SK-N-SH (cell line): ENCODE measurements around the gene MMP3. TPM values are rescaled to one million over a fixed set of nuclear protein-coding genes. Genes with fewer than 3 reads are reported as not detected.

ENCODE experiments used
- CTCF ChIA-PET: fragments of 300-600, 350-600 bp; formaldehyde crosslinking; extraction: SDS; loops from one replicate; lab custom pipeline; 2021; lab: Yijun Ruan, JAX
- POLR2A ChIA-PET: fragments of 350-600 bp; sonication (Branson Sonifier 250); formaldehyde crosslinking; extraction: SDS; loops from one replicate; lab custom pipeline; 2020; ENCODE audit warnings: antibody characterized with exemption, inconsistent platforms; lab: Yijun Ruan, JAX
- DNase-seq: peaks from one replicate; pipeline ENCODE4 v3.0.0; 2012
- H2AFZ ChIP-seq: fragments of 200-600 bp; sonication (generic); 2 replicates; pipeline ENCODE4 v1.8.1; 2016; ENCODE audit warnings: antibody characterized with exemption, mild to moderate bottlenecking, low read depth
- H3F3A ChIP-seq: fragments of 200-600 bp; sonication (generic); replicated peaks from 2 replicates; pipeline ENCODE3; 2016; ENCODE audit warnings: antibody characterized with exemption, mild to moderate bottlenecking; ENCODE audit not compliant: insufficient read depth
- H3K27ac ChIP-seq, 2 experiments: fragments of 200-500 bp in 1 of 2; fragments of 200-600 bp in 1 of 2; sonication (Bioruptor generic) in 1 of 2; sonication (generic), shearing (Covaris generic) in 1 of 2; 2 replicates each; pipeline versions ENCODE4 v1.5.1 to v1.6.1; 2014 to 2016; ENCODE audit warnings: low read depth in 2 of 2, inconsistent platforms in 1 of 2, low read length in 1 of 2, mild to moderate bottlenecking in 1 of 2, mixed read lengths in 1 of 2
- H3K27me3 ChIP-seq: fragments of 200-600 bp; sonication (generic), shearing (Covaris generic); 2 replicates; pipeline ENCODE4 v1.6.1; 2016; ENCODE audit warnings: mixed run types; ENCODE audit not compliant: insufficient read depth
- H3K36me3 ChIP-seq, 2 experiments: fragments of 200-500 bp in 1 of 2; fragments of 200-600 bp in 1 of 2; sonication (Bioruptor generic) in 1 of 2; sonication (generic) in 1 of 2; replicated peaks in 1 of 2; 2 replicates each; pipeline versions ENCODE3 to v1.5.1; 2014 to 2016; ENCODE audit warnings: low read length in 1 of 2, mild to moderate bottlenecking in 1 of 2; ENCODE audit not compliant: insufficient read depth in 2 of 2, control insufficient read depth in 1 of 2
- H3K4me1 ChIP-seq, 2 experiments: fragments of 200-500 bp in 1 of 2; fragments of 200-600 bp in 1 of 2; sonication (Bioruptor generic) in 1 of 2; sonication (generic), shearing (Covaris generic) in 1 of 2; 2 replicates each; pipeline versions ENCODE4 v1.5.1 to v1.6.1; 2014 to 2016; ENCODE audit warnings: low read depth in 1 of 2, low read length in 1 of 2, mixed run types in 1 of 2; ENCODE audit not compliant: insufficient read depth in 2 of 2, control insufficient read depth in 1 of 2
- H3K4me2 ChIP-seq: fragments of 200-600 bp; sonication (generic), shearing (Covaris generic); 2 replicates; pipeline ENCODE4 v1.6.1; 2017; ENCODE audit warnings: mixed run types
- H3K4me3 ChIP-seq, 2 experiments: fragments of 200-500 bp in 1 of 2; fragments of 200-600 bp in 1 of 2; sonication (Bioruptor generic) in 1 of 2; sonication (generic), shearing (Covaris generic) in 1 of 2; 2 replicates each; pipeline versions ENCODE4 v1.5.1 to v1.8.1; 2014 to 2016; ENCODE audit warnings: low read depth in 2 of 2, inconsistent platforms in 1 of 2, low read length in 1 of 2, mild to moderate bottlenecking in 1 of 2, mixed read lengths in 1 of 2, moderate library complexity in 1 of 2
- H3K79me2 ChIP-seq: fragments of 200-600 bp; sonication (generic); 2 replicates; pipeline ENCODE4 v1.8.1; 2017; ENCODE audit warnings: mild to moderate bottlenecking; ENCODE audit not compliant: insufficient read depth
- H3K9ac ChIP-seq: fragments of 200-600 bp; sonication (generic); 2 replicates; pipeline ENCODE4 v1.6.1; 2017; ENCODE audit warnings: mixed run types
- H3K9me2 ChIP-seq: fragments of 200-600 bp; sonication (generic); 2 replicates; pipeline ENCODE4 v1.6.1; 2017; ENCODE audit warnings: mixed run types
- H3K9me3 ChIP-seq: fragments of 200-600 bp; sonication (generic); 2 replicates; pipeline ENCODE4 v1.6.1; 2017; ENCODE audit warnings: mixed run types, mild to moderate bottlenecking, moderate library complexity
- H4K20me1 ChIP-seq: fragments of 200-600 bp; sonication (generic); 2 replicates; pipeline ENCODE4 v1.6.1; 2017; ENCODE audit warnings: mild to moderate bottlenecking, mixed run types; ENCODE audit not compliant: insufficient read depth
- ELF1 ChIP-seq: IDR thresholded peaks from 2 replicates; pipeline ENCODE4 v1.4.0; 2012
- EZH2phosphoT487 ChIP-seq: fragments of 200-600 bp; sonication (generic); IDR thresholded peaks from 2 replicates; pipeline ENCODE4 v1.6.1; 2017; ENCODE audit warnings: low read depth, mixed run types, mild to moderate bottlenecking, antibody characterized with exemption, moderate library complexity, borderline replicate concordance
- FOXJ3 ChIP-seq: sonication (generic); formaldehyde crosslinking; IDR thresholded peaks from 2 replicates; pipeline ENCODE4 v1.5.1; 2020; ENCODE audit warnings: mild to moderate bottlenecking, missing genetic modification reagents
- FOXM1 ChIP-seq: IDR thresholded peaks from 2 replicates; pipeline ENCODE4 v1.4.0; 2012; ENCODE audit warnings: low read depth, mild to moderate bottlenecking
- JUND ChIP-seq: IDR thresholded peaks from 2 replicates; pipeline ENCODE4 v1.4.0; 2012
- MEF2A ChIP-seq: IDR thresholded peaks from 2 replicates; pipeline ENCODE4 v1.4.0; 2012; ENCODE audit warnings: low read depth, borderline replicate concordance
- MXI1 ChIP-seq: IDR thresholded peaks from 2 replicates; pipeline ENCODE4 v1.6.1; 2012; ENCODE audit warnings: mild to moderate bottlenecking, low read depth, low read length, improper control_type of control experiment
- POLR2AphosphoS5 ChIP-seq: IDR thresholded peaks from 2 replicates; pipeline ENCODE4 v1.6.1; 2012; ENCODE audit warnings: low read depth, low read length
- RAD21 ChIP-seq: IDR thresholded peaks from 2 replicates; pipeline ENCODE4 v1.6.1; 2012; ENCODE audit warnings: mild to moderate bottlenecking, low read length
- TCF12 ChIP-seq: IDR thresholded peaks from 2 replicates; pipeline ENCODE4 v1.4.0; 2012
- TEAD4 ChIP-seq: IDR thresholded peaks from 2 replicates; pipeline ENCODE4 v1.4.0; 2012; ENCODE audit warnings: mild to moderate bottlenecking, borderline replicate concordance; ENCODE audit not compliant: insufficient read depth
- YY1 ChIP-seq: IDR thresholded peaks from 2 replicates; pipeline ENCODE4 v1.4.0; 2012; ENCODE audit warnings: low read depth, mild to moderate bottlenecking
- WGBS: methylation state at CpG from one replicate; pipeline ENCODE4 v1.1.6; 2017; ENCODE audit warnings: low lambda C conversion rate; 5-methylcytosine and 5-hydroxymethylcytosine counted together
- polyA plus RNA-seq, 3 experiments: library from polyadenylated mRNA; depleted of rRNA; stranded (reverse); fragments of >200 nt; gene quantifications; 2 replicates each; pipeline ENCODE4 v1.2.3, GENCODE V29; 2012
- TF ChIP-seq, protein P1 (sequence below): IDR thresholded peaks from 2 replicates; pipeline ENCODE4 v1.4.0; 2012; ENCODE audit warnings: low read depth, borderline replicate concordance
- TF ChIP-seq, protein P2 (sequence below): fragments of 200-600 bp; sonication (generic); IDR thresholded peaks from 2 replicates; pipeline ENCODE4 v1.6.1; 2017; ENCODE audit warnings: antibody characterized with exemption, mild to moderate bottlenecking, moderate library complexity
- TF ChIP-seq, protein P3 (sequence below): IDR thresholded peaks from 2 replicates; pipeline ENCODE4; 2012

The MMP3 gene
- polyA plus RNA-seq, 1 of the 3 experiments (the other 2 are of a cell fraction) = 39.3 TPM

DNA sequence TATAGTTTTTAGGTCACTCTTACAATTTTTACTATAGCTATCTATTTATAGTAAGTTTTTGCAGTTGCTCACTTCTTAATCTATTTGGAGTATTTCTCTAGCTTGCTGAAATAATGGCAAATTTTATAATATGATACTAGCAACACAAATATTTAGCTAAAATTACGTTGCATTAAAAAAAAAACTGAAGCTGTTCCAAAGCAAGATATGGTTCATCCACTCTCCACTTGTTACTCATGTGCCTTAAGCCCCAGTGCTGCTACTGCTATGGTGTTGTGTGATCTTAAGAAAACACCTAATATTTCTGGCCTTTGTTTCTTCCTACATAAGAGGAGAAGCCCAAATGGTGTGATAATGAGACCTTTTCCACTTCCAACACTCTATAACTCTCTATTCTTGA is 479 bp downstream of the MMP3 start (continued):
- TF ChIP-seq FOXJ3 (no peak), TCF12 (no peak), ELF1 (no peak), JUND (no peak)
- TF ChIP-seq, protein P1, sequence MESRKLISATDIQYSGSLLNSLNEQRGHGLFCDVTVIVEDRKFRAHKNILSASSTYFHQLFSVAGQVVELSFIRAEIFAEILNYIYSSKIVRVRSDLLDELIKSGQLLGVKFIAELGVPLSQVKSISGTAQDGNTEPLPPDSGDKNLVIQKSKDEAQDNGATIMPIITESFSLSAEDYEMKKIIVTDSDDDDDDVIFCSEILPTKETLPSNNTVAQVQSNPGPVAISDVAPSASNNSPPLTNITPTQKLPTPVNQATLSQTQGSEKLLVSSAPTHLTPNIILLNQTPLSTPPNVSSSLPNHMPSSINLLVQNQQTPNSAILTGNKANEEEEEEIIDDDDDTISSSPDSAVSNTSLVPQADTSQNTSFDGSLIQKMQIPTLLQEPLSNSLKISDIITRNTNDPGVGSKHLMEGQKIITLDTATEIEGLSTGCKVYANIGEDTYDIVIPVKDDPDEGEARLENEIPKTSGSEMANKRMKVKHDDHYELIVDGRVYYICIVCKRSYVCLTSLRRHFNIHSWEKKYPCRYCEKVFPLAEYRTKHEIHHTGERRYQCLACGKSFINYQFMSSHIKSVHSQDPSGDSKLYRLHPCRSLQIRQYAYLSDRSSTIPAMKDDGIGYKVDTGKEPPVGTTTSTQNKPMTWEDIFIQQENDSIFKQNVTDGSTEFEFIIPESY = no peak
- TF ChIP-seq, all 33 proteins: peak for 0

DNA sequence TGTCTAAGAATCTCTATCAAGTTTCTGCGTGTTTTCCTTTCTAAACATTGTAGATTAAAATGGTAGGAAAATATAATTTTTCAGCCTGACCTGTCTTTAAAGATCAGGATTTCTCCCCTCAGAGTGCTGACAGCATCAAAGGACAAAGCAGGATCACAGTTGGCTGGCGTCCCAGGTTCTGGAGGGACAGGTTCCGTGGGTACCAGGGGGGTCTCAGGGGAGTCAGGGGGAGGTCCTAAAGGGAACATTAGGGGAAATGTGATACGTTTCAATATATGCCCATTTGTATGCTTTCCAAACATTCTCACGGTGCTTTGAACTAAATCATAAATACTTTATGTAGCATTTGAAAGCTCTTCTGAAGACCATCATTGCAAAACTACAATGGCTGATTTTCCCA is 3.4 kb downstream of the MMP3 start:
- H3K27ac ChIP-seq = no peak overlapping the region
- POLR2A ChIA-PET = no interaction called here
- no peak overlapping the region for H3K9ac ChIP-seq
- peak overlapping the region; percentile 36; the same call in 1 of the 2 replicates for H2AFZ ChIP-seq
- H3K4me2 ChIP-seq = no peak overlapping the region
- 19% methylated on average over 5 of the region's 5 CpGs for WGBS
- TF ChIP-seq YY1 = no peak
- TF ChIP-seq JUND = no peak
- no peak for TF ChIP-seq EZH2phosphoT487
- no peak for TF ChIP-seq FOXM1
- no peak for TF ChIP-seq TEAD4
- H3K4me3 ChIP-seq = no peak overlapping the region
- H3K79me2 ChIP-seq = no peaks in the 10 kb centered on the region
- no peaks in the 10 kb centered on the region for H3K27me3 ChIP-seq
- no peak for DNase-seq
- H3K4me1 ChIP-seq = peaks cover 0 to 28% of the 10 kb centered on the region in 2 experiments; a peak in 2 of 4 replicates
- no peaks in the 10 kb centered on the region for H3K9me2 ChIP-seq
- no peaks in the 10 kb centered on the region for H3K9me3 ChIP-seq
- peaks cover 18% of the 10 kb centered on the region for H3F3A ChIP-seq
- H4K20me1 ChIP-seq = no peaks in the 10 kb centered on the region
- H3K36me3 ChIP-seq = no peaks in the 10 kb centered on the region
- CTCF ChIA-PET = interaction anchor here (2.0 kb wide), 1 partner anchor 9 kb away, joined by 4 read pairs; no protein-coding TSS in a partner anchor

DNA sequence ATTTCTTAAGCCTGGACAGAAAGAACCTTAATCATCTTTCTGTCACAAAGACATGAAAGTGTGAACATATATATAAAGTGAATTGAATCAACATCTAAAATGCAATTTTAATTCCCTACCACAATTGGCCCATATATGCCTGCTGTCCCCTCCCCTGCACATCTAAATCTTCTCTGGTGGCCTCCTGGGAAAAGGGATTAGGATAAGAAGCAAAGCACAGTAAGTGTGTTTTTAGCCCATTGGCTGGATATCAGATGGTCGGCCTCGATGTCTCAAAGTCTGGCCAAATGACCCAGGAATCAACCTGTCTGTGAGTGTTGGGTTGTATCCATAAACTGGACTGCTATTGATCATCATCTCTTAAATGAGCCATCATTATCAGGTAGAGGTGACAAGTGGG is 5.8 kb downstream of the MMP3 start:
- ChIA-PET POLR2A (no interaction called here), CTCF (no interaction called here)

More for the DNA sequence above, 5.8 kb downstream of the MMP3 start:
- no peaks in the 10 kb centered on the region for H3K36me3 ChIP-seq
- H3K27ac ChIP-seq = no peak overlapping the region
- no peak overlapping the region for H3K4me3 ChIP-seq
- no peaks in the 10 kb centered on the region for H3K9me2 ChIP-seq
- H3K9ac ChIP-seq = no peak overlapping the region
- 19% methylated on average over 2 of the region's 2 CpGs for WGBS
- peaks cover 0 to 16% of the 10 kb centered on the region in 2 experiments; a peak in 2 of 4 replicates for H3K4me1 ChIP-seq
- DNase-seq = no peak
- TF ChIP-seq, protein P2, sequence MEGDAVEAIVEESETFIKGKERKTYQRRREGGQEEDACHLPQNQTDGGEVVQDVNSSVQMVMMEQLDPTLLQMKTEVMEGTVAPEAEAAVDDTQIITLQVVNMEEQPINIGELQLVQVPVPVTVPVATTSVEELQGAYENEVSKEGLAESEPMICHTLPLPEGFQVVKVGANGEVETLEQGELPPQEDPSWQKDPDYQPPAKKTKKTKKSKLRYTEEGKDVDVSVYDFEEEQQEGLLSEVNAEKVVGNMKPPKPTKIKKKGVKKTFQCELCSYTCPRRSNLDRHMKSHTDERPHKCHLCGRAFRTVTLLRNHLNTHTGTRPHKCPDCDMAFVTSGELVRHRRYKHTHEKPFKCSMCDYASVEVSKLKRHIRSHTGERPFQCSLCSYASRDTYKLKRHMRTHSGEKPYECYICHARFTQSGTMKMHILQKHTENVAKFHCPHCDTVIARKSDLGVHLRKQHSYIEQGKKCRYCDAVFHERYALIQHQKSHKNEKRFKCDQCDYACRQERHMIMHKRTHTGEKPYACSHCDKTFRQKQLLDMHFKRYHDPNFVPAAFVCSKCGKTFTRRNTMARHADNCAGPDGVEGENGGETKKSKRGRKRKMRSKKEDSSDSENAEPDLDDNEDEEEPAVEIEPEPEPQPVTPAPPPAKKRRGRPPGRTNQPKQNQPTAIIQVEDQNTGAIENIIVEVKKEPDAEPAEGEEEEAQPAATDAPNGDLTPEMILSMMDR = no peak
- no peak for TF ChIP-seq RAD21
- TF ChIP-seq MXI1 = no peak
- no peak for TF ChIP-seq MEF2A
- TF ChIP-seq, protein P3, sequence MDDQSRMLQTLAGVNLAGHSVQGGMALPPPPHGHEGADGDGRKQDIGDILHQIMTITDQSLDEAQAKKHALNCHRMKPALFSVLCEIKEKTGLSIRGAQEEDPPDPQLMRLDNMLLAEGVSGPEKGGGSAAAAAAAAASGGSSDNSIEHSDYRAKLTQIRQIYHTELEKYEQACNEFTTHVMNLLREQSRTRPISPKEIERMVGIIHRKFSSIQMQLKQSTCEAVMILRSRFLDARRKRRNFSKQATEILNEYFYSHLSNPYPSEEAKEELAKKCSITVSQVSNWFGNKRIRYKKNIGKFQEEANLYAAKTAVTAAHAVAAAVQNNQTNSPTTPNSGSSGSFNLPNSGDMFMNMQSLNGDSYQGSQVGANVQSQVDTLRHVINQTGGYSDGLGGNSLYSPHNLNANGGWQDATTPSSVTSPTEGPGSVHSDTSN = no peak
- no peak for TF ChIP-seq JUND
- TF ChIP-seq POLR2AphosphoS5 = no peak
- TF ChIP-seq ELF1 = no peak
- TF ChIP-seq YY1 = no peak
- H3K27me3 ChIP-seq = no peaks in the 10 kb centered on the region
- no peaks in the 10 kb centered on the region for H4K20me1 ChIP-seq
- no peaks in the 10 kb centered on the region for H3K79me2 ChIP-seq
- peaks cover 10% of the 10 kb centered on the region for H3F3A ChIP-seq
- H3K9me3 ChIP-seq = no peaks in the 10 kb centered on the region
- no peak overlapping the region for H2AFZ ChIP-seq
- H3K4me2 ChIP-seq = no peak overlapping the region
